Calu3 (cell line): ENCODE data around the gene ZBED2. TPM values are rescaled to one million over a fixed set of nuclear protein-coding genes. Genes with fewer than 3 reads are reported as not detected.

Experiments
- BruUV-seq: library from RNA; stranded (reverse); fragments of 400-500 nt; replicated peaks from 2 replicates; lab custom pipeline; 2021; lab: Mats Ljungman, UMichigan
- CTCF ChIA-PET: fragments of 300-600 bp; sonication (Branson Sonifier 250); formaldehyde crosslinking; loops from one replicate; lab custom pipeline; 2022; ENCODE audit warnings: antibody characterized with exemption; lab: Charles Lee
- DNase-seq: peaks from one replicate; pipeline ENCODE4 v3.0.0; 2022
- H3K27ac Mint-ChIP-seq: one replicate; pipeline ENCODE4 v1.8.0; 2022; ENCODE audit warnings: mixed read lengths; ENCODE audit not compliant: unreplicated experiment
- H3K27me3 Mint-ChIP-seq: one replicate; pipeline ENCODE4 v1.8.0; 2022; ENCODE audit warnings: mixed read lengths; ENCODE audit not compliant: unreplicated experiment
- H3K36me3 Mint-ChIP-seq: one replicate; pipeline ENCODE4 v1.8.0; 2022; ENCODE audit warnings: mild to moderate bottlenecking, moderate library complexity, mixed read lengths; ENCODE audit not compliant: insufficient read depth, unreplicated experiment
- H3K4me1 Mint-ChIP-seq: one replicate; pipeline ENCODE4 v1.8.0; 2022; ENCODE audit warnings: mild to moderate bottlenecking, low read depth, mixed read lengths; ENCODE audit not compliant: unreplicated experiment
- H3K4me3 Mint-ChIP-seq: one replicate; pipeline ENCODE4 v1.8.0; 2022; ENCODE audit warnings: mild to moderate bottlenecking, low read depth, moderate library complexity, mixed read lengths; ENCODE audit not compliant: unreplicated experiment
- H3K9me3 Mint-ChIP-seq: one replicate; pipeline ENCODE4 v1.8.0; 2022; ENCODE audit warnings: low read depth, mixed read lengths; ENCODE audit not compliant: unreplicated experiment
- intact Hi-C: fragments of 100-400 bp; cut with micrococcal nuclease; formaldehyde crosslinking; loops from one replicate; pipeline ENCODE4 v1.10.0; 2022; ENCODE audit not compliant: unreplicated experiment
- total RNA-seq: library from RNA; stranded (reverse); gene quantifications from 2 replicates; pipeline ENCODE4 v1.2.3, GENCODE V29; 2022
- TF ChIP-seq, protein P1 (sequence below): fragments of 200-600 bp; IDR thresholded peaks from one replicate; pipeline ENCODE4 v1.8.0; 2022; ENCODE audit warnings: antibody characterized with exemption; ENCODE audit not compliant: unreplicated experiment

ZBED2 gene
- total RNA-seq, 1 experiment from 2014 or later: 0.24 TPM

- Mint-ChIP-seq H3K36me3 (no peaks in the 10 kb centered on the region), H3K27ac (no peak overlapping the region), H3K9me3 (peaks cover 6% of the 10 kb centered on the region), H3K4me1 (no peaks in the 10 kb centered on the region), H3K27me3 (peaks cover 9% of the 10 kb centered on the region), H3K4me3 (no peak overlapping the region)
- CTCF ChIA-PET: interaction anchor here (0.7 kb wide), 1 partner anchor 11 kb away, joined by 3 read pairs; no protein-coding TSS in a partner anchor
- no TSS peak for BruUV-seq
- intact Hi-C loops: no loop called here
- TF ChIP-seq, protein P1, sequence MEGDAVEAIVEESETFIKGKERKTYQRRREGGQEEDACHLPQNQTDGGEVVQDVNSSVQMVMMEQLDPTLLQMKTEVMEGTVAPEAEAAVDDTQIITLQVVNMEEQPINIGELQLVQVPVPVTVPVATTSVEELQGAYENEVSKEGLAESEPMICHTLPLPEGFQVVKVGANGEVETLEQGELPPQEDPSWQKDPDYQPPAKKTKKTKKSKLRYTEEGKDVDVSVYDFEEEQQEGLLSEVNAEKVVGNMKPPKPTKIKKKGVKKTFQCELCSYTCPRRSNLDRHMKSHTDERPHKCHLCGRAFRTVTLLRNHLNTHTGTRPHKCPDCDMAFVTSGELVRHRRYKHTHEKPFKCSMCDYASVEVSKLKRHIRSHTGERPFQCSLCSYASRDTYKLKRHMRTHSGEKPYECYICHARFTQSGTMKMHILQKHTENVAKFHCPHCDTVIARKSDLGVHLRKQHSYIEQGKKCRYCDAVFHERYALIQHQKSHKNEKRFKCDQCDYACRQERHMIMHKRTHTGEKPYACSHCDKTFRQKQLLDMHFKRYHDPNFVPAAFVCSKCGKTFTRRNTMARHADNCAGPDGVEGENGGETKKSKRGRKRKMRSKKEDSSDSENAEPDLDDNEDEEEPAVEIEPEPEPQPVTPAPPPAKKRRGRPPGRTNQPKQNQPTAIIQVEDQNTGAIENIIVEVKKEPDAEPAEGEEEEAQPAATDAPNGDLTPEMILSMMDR: no peak
- no peak for DNase-seq
Observed at GRCh38 chr3:111627092-111627491, 31.9 kb upstream of the ZBED2 start.

- DNase-seq: peak; percentile 36
- H3K27me3 Mint-ChIP-seq: no peaks in the 10 kb centered on the region
- CTCF ChIA-PET: no interaction called here
- H3K4me3 Mint-ChIP-seq: no peak overlapping the region
- H3K9me3 Mint-ChIP-seq: no peaks in the 10 kb centered on the region
- no peak overlapping the region for H3K27ac Mint-ChIP-seq
- no peaks in the 10 kb centered on the region for H3K36me3 Mint-ChIP-seq
- intact Hi-C loops: loop anchor here (2.0 kb wide), 1 partner anchor 25 kb away; no protein-coding TSS in a partner anchor
- no TSS peak for BruUV-seq
- TF ChIP-seq, protein P1: peak; percentile 25
- no peaks in the 10 kb centered on the region for H3K4me1 Mint-ChIP-seq
Observed at GRCh38 chr3:111621535-111621934, 26.4 kb upstream of the ZBED2 start.

- no peak overlapping the region for H3K27ac Mint-ChIP-seq
- H3K4me1 Mint-ChIP-seq: no peaks in the 10 kb centered on the region
- DNase-seq: no peak
- BruUV-seq: no TSS peak
- intact Hi-C loops: loop anchor here (2.0 kb wide), 1 partner anchor 27 kb away; no protein-coding TSS in a partner anchor
- H3K4me3 Mint-ChIP-seq: no peak overlapping the region
- no peaks in the 10 kb centered on the region for H3K27me3 Mint-ChIP-seq
- H3K9me3 Mint-ChIP-seq: no peaks in the 10 kb centered on the region
- H3K36me3 Mint-ChIP-seq: no peaks in the 10 kb centered on the region
- CTCF ChIA-PET: no interaction called here
- TF ChIP-seq, protein P1: no peak
Observed at GRCh38 chr3:111619833-111620232, 24.7 kb upstream of the ZBED2 start.

- Mint-ChIP-seq H3K27me3 (no peaks in the 10 kb centered on the region), H3K9me3 (no peaks in the 10 kb centered on the region), H3K4me1 (no peaks in the 10 kb centered on the region), H3K4me3 (no peak overlapping the region), H3K27ac (no peak overlapping the region), H3K36me3 (no peaks in the 10 kb centered on the region)
- TF ChIP-seq, protein P1: no peak
- DNase-seq: no peak
- CTCF ChIA-PET: no interaction called here
- intact Hi-C loops: no loop called here
- no TSS peak for BruUV-seq
Observed at GRCh38 chr3:111618945-111619344, 23.8 kb upstream of the ZBED2 start.
